GOT3 (cell line): ENCODE results near the gene DCP1B.

Experiments
- DNase-seq: peaks from one replicate; lab custom pipeline; 2025; ENCODE audit warnings: mixed read lengths; lab: John Stamatoyannopoulos, UW

DCP1B gene

GRCh38 chr12:2004113-2004929 lies at the start of gene DCP1B:
DCP1B (minus strand) TSS chr12:2004457; CDS start chr12:2004431, 26 bp downstream.
- peak; percentile 83 for DNase-seq

GRCh38 chr12:2053691-2054090 lies 49.4 kb upstream of the DCP1B start:
- no peak for DNase-seq

GRCh38 chr12:2052826-2053678 lies 48.8 kb upstream of the DCP1B start, which contains the start of gene CACNA1C:
CACNA1C (plus strand) TSS chr12:2052987; CDS start chr12:2053563, 576 bp downstream.
- peak; percentile 38 for DNase-seq

DNA sequence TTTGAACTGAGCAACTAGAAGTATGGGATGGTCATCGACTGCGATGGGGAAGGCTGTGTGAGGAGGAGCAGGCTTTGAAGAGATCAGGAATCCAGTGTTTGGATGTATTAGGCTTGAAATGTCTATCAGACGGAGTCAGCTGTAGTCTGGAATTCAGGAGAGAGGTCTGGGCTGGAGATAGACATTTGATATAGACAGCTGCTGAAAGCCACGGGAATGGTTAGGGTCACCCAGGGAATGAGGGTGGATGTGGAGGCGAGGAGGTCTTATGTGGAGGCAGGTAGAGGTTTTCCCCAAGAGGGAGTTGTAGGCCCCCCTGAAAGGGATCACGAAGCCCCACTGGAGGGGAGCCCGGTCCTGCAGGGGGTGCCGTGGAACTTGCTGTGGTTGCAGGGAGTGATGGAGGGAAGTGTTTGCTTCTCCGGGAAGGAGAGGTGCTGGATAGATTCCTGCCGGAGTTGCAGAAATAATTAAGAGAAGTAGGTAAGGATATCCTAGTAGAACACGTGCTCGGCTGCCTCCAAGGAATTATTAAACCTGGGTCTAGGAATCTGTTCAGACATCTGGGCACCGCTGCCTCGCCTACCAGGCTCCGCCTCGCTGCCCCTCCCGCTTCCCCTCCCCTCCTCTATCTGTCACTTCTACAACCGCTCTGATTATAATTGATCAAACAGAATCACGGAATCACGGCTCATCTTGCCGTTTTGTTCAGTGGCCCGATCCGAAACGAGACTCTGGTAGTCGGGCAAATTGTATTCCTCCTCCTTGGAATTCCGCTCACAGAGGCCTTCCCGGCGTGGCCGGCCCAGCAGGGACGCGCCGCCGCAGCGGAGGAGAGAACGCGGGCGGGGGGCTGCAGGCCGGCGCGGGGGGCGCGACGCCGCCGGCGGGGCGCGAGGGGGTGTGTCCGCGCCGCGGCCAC lies 47.7 kb upstream of the DCP1B start:
- DNase-seq: no peak

DNA sequence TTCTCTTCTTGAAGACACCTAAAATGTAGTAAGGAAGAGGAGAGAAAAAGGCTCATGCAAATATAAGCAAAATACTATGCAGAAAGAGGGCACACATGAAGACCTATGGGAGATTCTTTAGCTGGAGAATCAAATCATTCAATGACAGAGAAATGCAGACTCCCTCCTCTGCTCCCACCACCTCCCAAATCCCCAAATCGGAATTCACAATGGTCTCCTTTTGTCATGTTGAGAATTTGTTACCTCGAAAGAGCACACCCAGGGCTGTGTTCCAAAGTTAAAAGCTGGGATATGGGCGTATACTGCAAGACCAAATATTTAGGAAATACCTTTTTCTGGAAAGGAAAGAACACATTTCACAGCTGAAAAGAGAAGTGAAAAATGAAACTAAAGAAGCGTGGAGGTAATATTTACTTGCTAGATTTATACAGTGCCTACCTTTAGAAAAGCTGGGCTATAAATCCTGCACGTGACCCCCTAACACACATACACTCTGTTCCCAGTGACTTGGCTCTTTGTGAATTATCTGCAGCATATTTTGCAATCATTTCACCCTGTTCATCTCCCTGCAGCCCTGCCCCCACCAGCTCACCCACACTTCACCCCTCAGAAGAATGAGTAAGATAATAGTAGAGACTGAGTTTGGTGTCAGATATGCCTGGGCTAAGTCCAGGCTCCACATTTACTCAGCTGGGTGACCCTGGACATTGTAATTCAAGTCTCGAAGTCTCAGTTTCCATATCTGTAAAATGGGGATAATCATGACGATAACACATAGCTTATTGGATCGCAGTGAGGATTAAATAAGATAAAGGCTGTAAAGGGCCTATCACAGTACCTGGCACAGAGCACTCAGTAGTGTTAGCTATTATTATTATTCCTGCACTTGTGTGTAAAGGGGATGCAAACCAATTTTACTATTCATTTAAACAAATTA lies 45.6 kb upstream of the DCP1B start:
- no peak for DNase-seq

- DNase-seq: no peak
These were observed 43.5 kb upstream of the DCP1B start for GRCh38 chr12:2047752-2048151.

GRCh38 chr12:2046957-2047356 lies 42.7 kb upstream of the DCP1B start:
- DNase-seq: no peak

GRCh38 chr12:2044165-2044564 lies 39.9 kb upstream of the DCP1B start:
- no peak for DNase-seq

DNA sequence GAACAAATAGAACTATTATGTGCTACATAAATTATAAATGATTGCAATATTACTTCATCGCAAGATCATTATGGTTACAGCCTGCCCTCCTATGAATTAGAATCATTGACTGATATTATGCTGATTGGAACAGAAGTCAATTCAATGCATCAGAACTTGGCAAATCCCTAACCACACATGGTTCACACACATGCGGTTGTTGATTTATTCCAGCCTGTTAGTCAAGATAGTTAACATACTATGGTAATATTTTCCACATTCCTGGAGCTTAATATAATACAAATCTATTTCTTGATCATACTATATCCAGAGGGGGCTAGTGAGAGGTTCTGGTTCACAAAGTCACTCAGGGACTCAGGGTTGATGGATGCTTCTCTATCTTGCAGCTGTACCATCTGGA lies 38.8 kb upstream of the DCP1B start:
- DNase-seq: no peak

GRCh38 chr12:2039034-2039433 lies 34.8 kb upstream of the DCP1B start:
- no peak for DNase-seq

DNA sequence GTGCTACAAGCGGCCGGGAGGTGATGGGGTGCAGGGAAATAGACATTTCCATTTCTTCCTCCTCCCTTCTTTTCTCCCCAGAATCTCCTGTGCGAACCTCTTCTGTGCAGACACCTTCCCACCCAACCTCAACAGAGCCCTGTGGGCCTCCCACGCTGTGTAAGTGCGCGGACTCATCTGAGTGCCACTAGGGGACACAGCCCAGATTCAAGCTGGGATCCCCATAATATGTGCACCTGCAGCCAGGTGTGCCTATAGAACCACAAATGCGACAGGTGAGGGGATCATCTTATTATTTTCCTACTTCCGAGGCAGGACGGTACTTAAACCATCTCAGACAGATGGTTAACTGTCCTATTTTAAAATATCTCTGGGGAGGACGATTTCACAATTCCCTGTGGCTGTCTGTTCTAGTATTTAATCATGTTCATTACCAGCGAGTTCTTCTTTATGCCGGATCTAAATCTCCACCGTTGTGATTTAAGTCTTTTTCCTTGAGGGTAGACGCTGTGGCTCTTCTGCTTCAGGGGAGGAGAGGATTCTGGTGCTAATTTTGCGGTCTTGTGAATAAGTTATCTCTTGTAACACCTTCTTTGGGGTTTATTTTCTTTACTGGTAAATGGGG lies 31.3 kb upstream of the DCP1B start:
- DNase-seq: no peak

GRCh38 chr12:2034633-2035430 lies 30.6 kb upstream of the DCP1B start:
- peak; percentile 56 for DNase-seq

DNA sequence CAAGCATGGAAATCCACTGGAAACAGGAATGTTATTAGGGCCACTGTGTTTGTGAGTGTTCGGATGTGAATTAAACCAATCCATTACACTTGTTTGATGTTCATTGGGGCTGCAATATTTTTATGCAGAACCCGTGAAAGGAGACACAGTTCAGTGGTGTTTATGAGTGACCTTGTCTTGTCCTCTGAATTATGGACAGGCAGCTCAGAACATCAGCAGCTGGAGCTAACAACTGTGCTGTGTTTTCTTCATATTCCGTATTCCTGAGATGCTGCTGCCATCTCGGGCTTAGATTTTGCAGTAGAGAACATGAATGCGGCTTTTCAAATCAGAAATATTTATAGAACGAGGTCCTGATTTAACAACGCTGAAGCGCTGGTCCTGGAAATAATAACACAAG lies 28.2 kb upstream of the DCP1B start:
- no peak for DNase-seq

GRCh38 chr12:2029851-2030250 lies 25.6 kb upstream of the DCP1B start:
- no peak for DNase-seq

GRCh38 chr12:2027351-2027750 lies 23.1 kb upstream of the DCP1B start:
- no peak for DNase-seq

DNA sequence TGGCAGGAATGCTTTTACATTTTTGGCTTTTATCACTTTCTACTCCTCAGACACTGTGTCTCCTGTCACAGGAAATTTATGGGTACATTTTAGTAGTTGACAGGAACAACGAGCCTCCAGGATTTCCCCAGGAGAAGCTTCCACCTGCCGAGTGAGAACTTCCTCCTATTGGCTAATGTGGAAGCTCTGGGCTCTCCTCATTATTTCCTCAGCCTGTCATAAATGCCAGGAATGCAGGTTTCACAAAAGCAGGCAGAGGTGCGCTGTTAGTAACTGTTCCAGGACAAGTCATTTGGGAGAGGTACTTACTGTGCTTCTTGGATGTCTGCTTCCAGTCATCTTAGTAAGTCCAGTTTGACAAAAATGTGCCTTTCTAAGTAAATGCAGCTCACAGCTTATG lies 19.1 kb upstream of the DCP1B start:
- DNase-seq: no peak

- no peak for DNase-seq
These were observed 16.3 kb upstream of the DCP1B start for GRCh38 chr12:2020511-2020910.

DNA sequence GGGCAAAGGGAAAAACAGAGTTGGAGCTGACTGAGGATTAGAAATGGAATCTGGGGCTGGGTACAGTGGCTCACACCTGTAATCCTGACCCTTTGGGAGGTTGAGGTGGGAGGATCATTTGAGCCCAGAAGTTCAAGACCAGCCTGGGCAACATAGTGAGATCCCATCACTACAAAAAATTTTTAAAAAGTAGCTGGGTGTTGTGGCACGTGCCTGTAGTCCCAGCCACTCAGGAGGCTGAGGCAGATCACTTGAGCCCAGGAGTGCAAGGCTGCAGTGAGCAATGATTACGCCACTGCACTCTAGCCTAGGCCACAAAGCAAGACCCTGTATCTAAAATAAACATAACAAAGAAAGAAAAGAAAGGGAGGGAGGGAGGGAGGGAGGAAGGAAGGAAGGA lies 14.9 kb upstream of the DCP1B start:
- DNase-seq: no peak

DNA sequence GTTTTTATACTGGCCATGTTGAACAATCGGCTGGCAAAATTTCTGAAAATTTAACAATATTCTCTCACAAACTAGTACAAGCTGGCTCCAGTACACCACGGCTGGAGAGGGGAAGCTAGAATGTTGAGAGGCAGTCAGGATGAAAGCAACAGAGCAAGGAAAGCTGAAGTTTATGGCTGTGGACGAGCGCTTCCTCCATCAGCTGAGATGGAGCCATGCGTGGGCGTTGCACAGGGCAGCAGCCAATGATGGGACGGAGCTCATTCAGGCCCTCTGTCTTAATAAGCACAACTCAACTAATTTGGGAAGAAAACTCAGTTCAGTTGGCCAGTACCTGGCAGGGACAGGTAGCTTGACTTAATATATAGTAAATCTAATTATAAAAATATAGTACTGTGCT lies 14.1 kb upstream of the DCP1B start:
- DNase-seq: no peak
